Urinary bladder (tissue), 4 donors: ENCODE data around the gene RPS6KC1. TPM values are rescaled to one million over a fixed set of nuclear protein-coding genes. Genes with fewer than 3 reads are reported as not detected.

ENCODE experiments used
- DNase-seq: peaks from one replicate; pipeline ENCODE4 v3.0.0-alpha.2; 2015; ENCODE audit errors: extremely low spot score
- H3K27ac ChIP-seq: one replicate; pipeline ENCODE4 v1.5.1; 2013; ENCODE audit warnings: low read depth, mild to moderate bottlenecking, moderate library complexity
- H3K36me3 ChIP-seq: one replicate; pipeline ENCODE4 v1.6.1; 2013; ENCODE audit warnings: mild to moderate bottlenecking, moderate library complexity; ENCODE audit not compliant: insufficient read depth
- H3K4me1 ChIP-seq: one replicate; pipeline ENCODE4 v1.6.1; 2013; ENCODE audit warnings: mild to moderate bottlenecking, moderate library complexity; ENCODE audit not compliant: insufficient read depth
- H3K4me3 ChIP-seq: one replicate; pipeline ENCODE4 v1.5.1; 2013; ENCODE audit warnings: low read depth, low read length
- whole genome bisulfite sequencing: extraction: QIAGEN DNeasy Blood & Tissue Kit; methylation state at CpG from one replicate; pipeline ENCODE4 v1.1.7; 2013; 5-methylcytosine and 5-hydroxymethylcytosine counted together
- polyA plus RNA-seq: library from polyadenylated mRNA; stranded (reverse); fragments of 200-250 nt; gene quantifications from one replicate; pipeline ENCODE4 v1.2.3, GENCODE V29; 2013
- total RNA-seq: library from RNA; depleted of rRNA; stranded (reverse); fragments of >200 nt; gene quantifications from one replicate; pipeline ENCODE4 v1.2.3, GENCODE V29; 2014
- donor health status: healthy with polysubstance abuse.
- donor health status: healthy.

Gene RPS6KC1
- total and polyA plus RNA-seq, 2 donors: 13.2 to 72.4 TPM

- Histone ChIP-seq H3K36me3 (no peaks in the 10 kb centered on the region), H3K4me3 (no peak overlapping the region), H3K27ac (no peak overlapping the region), H3K4me1 (no peaks in the 10 kb centered on the region)
- DNase-seq: no peak
- WGBS: 61% methylated on average over 6 of the region's 6 CpGs
Observed at GRCh38 chr1:213320191-213320870, 269.3 kb downstream of the RPS6KC1 start.

Other genes with a start within 250 kb of the RPS6KC1 start
- not detected for gene SPATA45, start 203.6 kb upstream of the RPS6KC1 start, total RNA-seq
- gene SPATA45, start 203.6 kb upstream of the RPS6KC1 start, polyA plus RNA-seq: not detected
- 25.2 TPM for gene FLVCR1, start 193.0 kb upstream of the RPS6KC1 start, total RNA-seq
- gene FLVCR1, start 193.0 kb upstream of the RPS6KC1 start, polyA plus RNA-seq: 4.1 TPM
- gene VASH2, start 100.7 kb upstream of the RPS6KC1 start, total RNA-seq: 19.7 TPM
- gene VASH2, start 100.7 kb upstream of the RPS6KC1 start, polyA plus RNA-seq: 1.9 TPM
- 104 TPM for gene ANGEL2, start 35.4 kb upstream of the RPS6KC1 start, total RNA-seq
- 18.6 TPM for gene ANGEL2, start 35.4 kb upstream of the RPS6KC1 start, polyA plus RNA-seq